Thoracic aorta (tissue), 2 donors: ENCODE data around the gene LMNTD2. TPM values are rescaled to one million over a fixed set of nuclear protein-coding genes. Genes with fewer than 3 reads are reported as not detected.

Source experiments
- ATAC-seq: fragments of 150-250 bp; one replicate; pipeline ENCODE4 v1.8.0; 2017; ENCODE audit warnings: low read depth; ENCODE audit not compliant: insufficient number of reproducible peaks, low FRiP score
- DNase-seq: peaks from one replicate; pipeline ENCODE4 v3.0.0-alpha.2; 2020; ENCODE audit warnings: low spot score
- H3K27ac ChIP-seq, 2 donors: fragments of 200-600 bp; sonication (generic); 1 replicate in 1 of 2; 2 replicates in 1 of 2; pipeline ENCODE4 v1.5.1; 2016; ENCODE audit warnings: mild to moderate bottlenecking in 2 of 2, moderate library complexity in 2 of 2
- H3K27me3 ChIP-seq: fragments of 200-600 bp; sonication (generic); replicated peaks from 2 replicates; pipeline ENCODE4 v1.6.0; 2016; ENCODE audit warnings: mild to moderate bottlenecking; ENCODE audit not compliant: insufficient read depth
- H3K36me3 ChIP-seq: fragments of 200-600 bp; sonication (generic); one replicate; pipeline ENCODE4 v1.5.1; 2016
- H3K4me1 ChIP-seq, 2 donors: fragments of 200-600 bp; sonication (generic); 1 replicate in 1 of 2; 2 replicates in 1 of 2; pipeline versions ENCODE4 v1.5.1 to v1.6.0; 2016; ENCODE audit warnings: low read depth in 2 of 2, mild to moderate bottlenecking in 1 of 2; ENCODE audit not compliant: control insufficient read depth in 1 of 2
- H3K4me3 ChIP-seq: fragments of 200-600 bp; sonication (generic); 2 replicates; pipeline ENCODE4 v1.5.1; 2016; ENCODE audit warnings: mild to moderate bottlenecking
- H3K9me3 ChIP-seq: fragments of 200-600 bp; sonication (generic); 2 replicates; pipeline ENCODE4 v1.5.1; 2016
- CTCF ChIP-seq: fragments of 200-600 bp; sonication (generic); IDR thresholded peaks from one replicate; pipeline ENCODE4 v1.5.1; 2019; ENCODE audit warnings: antibody characterized with exemption
- total RNA-seq, 2 donors: library from RNA; depleted of rRNA; stranded (reverse); fragments of >200 nt; gene quantifications; one replicate each; pipeline versions ENCODE4 v1.1.0 to v1.2.3, GENCODE V29; 2016

Gene LMNTD2
- total RNA-seq, 2 donors from 2014 or later: 1.1 to 2.7 TPM

GRCh38 chr11:541433-541885 is 19.1 kb downstream of the LMNTD2 start:
- H3K27me3 ChIP-seq: no peaks in the 10 kb centered on the region
- H3K4me3 ChIP-seq: no peak overlapping the region
- no peak for TF ChIP-seq CTCF
- DNase-seq (no peak), ATAC-seq (no peak)
- H3K27ac ChIP-seq: no peak overlapping the region
- peaks cover 3 to 15% of the 10 kb centered on the region in 2 donors for H3K4me1 ChIP-seq
- H3K9me3 ChIP-seq: no peaks in the 10 kb centered on the region
- H3K36me3 ChIP-seq: no peaks in the 10 kb centered on the region

- Histone ChIP-seq H3K4me1 (peaks cover 9 to 21% of the 10 kb centered on the region in 2 donors), H3K9me3 (no peaks in the 10 kb centered on the region), H3K36me3 (no peaks in the 10 kb centered on the region), H3K4me3 (no peak overlapping the region), H3K27ac (no peak overlapping the region), H3K27me3 (no peaks in the 10 kb centered on the region)
- no peak for ATAC-seq
- no peak for DNase-seq
- no peak for TF ChIP-seq CTCF
These were observed 19.7 kb downstream of the LMNTD2 start for GRCh38 chr11:540583-541432.

- TF ChIP-seq CTCF: no peak
- no peaks in the 10 kb centered on the region for H3K36me3 ChIP-seq
- no peak overlapping the region for H3K27ac ChIP-seq
- no peaks in the 10 kb centered on the region for H3K27me3 ChIP-seq
- H3K4me3 ChIP-seq: no peak overlapping the region
- DNase-seq (no peak), ATAC-seq (no peak)
- H3K9me3 ChIP-seq: no peaks in the 10 kb centered on the region
- H3K4me1 ChIP-seq: peaks cover 9 to 23% of the 10 kb centered on the region in 2 donors
These were observed 20.5 kb downstream of the LMNTD2 start for GRCh38 chr11:539971-540481.

GRCh38 chr11:538431-539051 is 22.0 kb downstream of the LMNTD2 start:
- H3K27ac ChIP-seq: no peak overlapping the region
- DNase-seq (no peak), ATAC-seq (no peak)
- H3K4me3 ChIP-seq: no peak overlapping the region
- H3K9me3 ChIP-seq: no peaks in the 10 kb centered on the region
- H3K27me3 ChIP-seq: no peaks in the 10 kb centered on the region
- H3K4me1 ChIP-seq: peaks cover 16 to 35% of the 10 kb centered on the region in 2 donors
- no peaks in the 10 kb centered on the region for H3K36me3 ChIP-seq
- no peak for TF ChIP-seq CTCF
